ENCODE measurements around the gene N4BP2L2. TPM values are rescaled to one million over a fixed set of nuclear protein-coding genes. Genes with fewer than 3 reads are reported as not detected.

The N4BP2L2 gene
- total and polyA plus RNA-seq, 2 of the 13 experiments (the other 11 are each of a cell fraction or from before 2014, with no cell fraction given), result 58.9 to 81.2 TPM

GRCh38 chr13:32586080-32586900 lies 47.7 kb upstream of the N4BP2L2 start, which contains the start of gene PDS5B (continued):
- TF ChIP-seq CHCHD3 (CRISPR knock-in tag; IDR thresholded peaks at IDR 0.05) (no peak), ZNF431 (CRISPR knock-in tag; IDR thresholded peaks at IDR 0.05; ENCODE audit: borderline replicate concordance, low read depth) (0 out of 2 replicates have a peak, but pooled peaks have one; percentile 43), NCOA1 (CRISPR knock-in tag; IDR thresholded peaks at IDR 0.05) (no peak), ZNF709 (CRISPR knock-in tag; IDR thresholded peaks at IDR 0.05) (peak; percentile 92; the same call in 1 of the 2 replicates), FOXK1 (CRISPR knock-in tag; IDR thresholded peaks at IDR 0.05; ENCODE audit: borderline replicate concordance, low read depth) (no peak), DR1 (CRISPR knock-in tag; IDR thresholded peaks at IDR 0.05) (no peak; the same call in 1 of the 2 replicates), KLF11 (CRISPR knock-in tag; IDR thresholded peaks at IDR 0.05) (no peak), MYC (CRISPR knock-in tag; IDR thresholded peaks at IDR 0.05; ENCODE audit: borderline replicate concordance) (0 out of 2 replicates have a peak, but pooled peaks have one; percentile 58), KAT2B (IDR thresholded peaks at IDR 0.05; ENCODE audit: borderline replicate concordance, low read depth, low read length) (no peak), ZNF558 (CRISPR knock-in tag; IDR thresholded peaks at IDR 0.05; ENCODE audit: borderline replicate concordance) (no peak; the same call in 1 of the 2 replicates), MXD4 (CRISPR knock-in tag; IDR thresholded peaks at IDR 0.05) (no peak), SNRNP70 (IDR thresholded peaks at IDR 0.05; ENCODE audit: low read depth, low read length) (no peak), ARID2 (CRISPR knock-in tag; IDR thresholded peaks at IDR 0.05; ENCODE audit: borderline replicate concordance) (no peak), THAP9 (CRISPR knock-in tag; IDR thresholded peaks at IDR 0.05; ENCODE audit: borderline replicate concordance) (no peak), POLR2AphosphoS5 (IDR thresholded peaks at IDR 0.05; ENCODE audit: low read depth, low read length) (peak; percentile 41; the same call in 1 of the 2 replicates), SMYD3 (CRISPR knock-in tag; IDR thresholded peaks at IDR 0.05) (no peak), SOX5 (CRISPR knock-in tag; IDR thresholded peaks at IDR 0.05; ENCODE audit: borderline replicate concordance) (no peak; the same call in 1 of the 2 replicates), ZNF569 (CRISPR knock-in tag; IDR thresholded peaks at IDR 0.05; ENCODE audit: borderline replicate concordance) (no peak), ZSCAN21 (CRISPR knock-in tag; IDR thresholded peaks at IDR 0.05; ENCODE audit: borderline replicate concordance) (no peak; the same call in 1 of the 2 replicates), ZNF816 (CRISPR knock-in tag; IDR thresholded peaks at IDR 0.05; ENCODE audit: borderline replicate concordance) (no peak), ZNF121 (CRISPR knock-in tag; IDR thresholded peaks at IDR 0.05) (no peak), RARA (CRISPR knock-in tag; IDR thresholded peaks at IDR 0.05) (peak; percentile 14; the same call in 1 of the 2 replicates), GRHL1 (CRISPR knock-in tag; conservative IDR thresholded peaks at IDR 0.05) (no peak), TGIF2 (CRISPR knock-in tag; IDR thresholded peaks at IDR 0.05) (peak; percentile 89), MED1 (CRISPR knock-in tag; IDR thresholded peaks at IDR 0.05) (peak; percentile 39; the same call in 1 of the 2 replicates)
